Measurements from ENCODE around the gene PAMR1. TPM values are rescaled to one million over a fixed set of nuclear protein-coding genes. Genes with fewer than 3 reads are reported as not detected.

The PAMR1 gene
- total RNA-seq, 4 donors from 2014 or later: 0.34 to 9.2 (median 3.8) TPM

DNA sequence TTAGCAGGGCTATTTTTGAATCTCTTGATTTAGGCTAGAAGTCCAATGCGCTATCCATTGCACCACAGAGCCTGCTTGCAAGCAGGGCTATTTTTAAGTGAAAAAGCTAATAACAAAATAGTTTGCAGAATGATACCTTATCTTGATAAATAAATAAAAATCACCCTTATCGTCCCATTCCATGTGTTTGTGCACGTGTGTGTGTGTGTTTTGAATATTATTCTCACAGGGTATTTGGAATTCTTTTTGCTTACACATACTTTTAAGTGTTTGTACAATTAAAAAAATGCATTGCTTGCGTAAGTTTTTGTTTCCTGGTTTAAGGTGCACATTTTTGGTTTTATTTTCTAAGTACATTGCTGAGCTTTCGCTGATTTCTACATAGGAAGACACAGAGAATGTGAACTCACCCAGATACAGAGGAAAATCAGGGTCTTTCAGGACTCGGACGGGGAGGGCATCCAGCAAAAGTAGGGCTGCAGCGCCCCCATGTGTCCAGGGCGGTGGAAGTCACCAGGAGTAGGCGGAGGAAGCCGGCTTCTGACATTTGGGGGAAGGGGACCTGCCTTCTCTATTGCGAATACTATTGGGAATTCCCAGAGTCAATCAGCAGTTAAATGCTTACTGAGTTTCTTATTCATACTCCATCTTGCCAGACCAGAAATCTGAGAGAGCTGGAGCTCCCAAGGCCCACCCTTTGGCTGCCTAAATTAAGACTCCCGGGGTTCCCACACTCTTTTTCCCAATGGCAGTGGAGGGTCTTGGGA, 133.3 kb downstream of the PAMR1 start:
- no peak overlapping the region for H3K27ac ChIP-seq
- no peaks in the 10 kb centered on the region for H3K36me3 ChIP-seq
- TF ChIP-seq POLR2A (IDR thresholded peaks at IDR 0.05): no peak
- TF ChIP-seq, protein P1, sequence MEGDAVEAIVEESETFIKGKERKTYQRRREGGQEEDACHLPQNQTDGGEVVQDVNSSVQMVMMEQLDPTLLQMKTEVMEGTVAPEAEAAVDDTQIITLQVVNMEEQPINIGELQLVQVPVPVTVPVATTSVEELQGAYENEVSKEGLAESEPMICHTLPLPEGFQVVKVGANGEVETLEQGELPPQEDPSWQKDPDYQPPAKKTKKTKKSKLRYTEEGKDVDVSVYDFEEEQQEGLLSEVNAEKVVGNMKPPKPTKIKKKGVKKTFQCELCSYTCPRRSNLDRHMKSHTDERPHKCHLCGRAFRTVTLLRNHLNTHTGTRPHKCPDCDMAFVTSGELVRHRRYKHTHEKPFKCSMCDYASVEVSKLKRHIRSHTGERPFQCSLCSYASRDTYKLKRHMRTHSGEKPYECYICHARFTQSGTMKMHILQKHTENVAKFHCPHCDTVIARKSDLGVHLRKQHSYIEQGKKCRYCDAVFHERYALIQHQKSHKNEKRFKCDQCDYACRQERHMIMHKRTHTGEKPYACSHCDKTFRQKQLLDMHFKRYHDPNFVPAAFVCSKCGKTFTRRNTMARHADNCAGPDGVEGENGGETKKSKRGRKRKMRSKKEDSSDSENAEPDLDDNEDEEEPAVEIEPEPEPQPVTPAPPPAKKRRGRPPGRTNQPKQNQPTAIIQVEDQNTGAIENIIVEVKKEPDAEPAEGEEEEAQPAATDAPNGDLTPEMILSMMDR (IDR thresholded peaks at IDR 0.05): peak; percentile 70 to 93 (median 87)
- H3K4me1 ChIP-seq: peaks cover 4 to 25% (median 18%) of the 10 kb centered on the region in 3 donors
- H3K9me3 ChIP-seq: no peaks in the 10 kb centered on the region
- H3K27me3 ChIP-seq: peaks cover 0 to 15% (median 0%) of the 10 kb centered on the region in 4 donors
- intact Hi-C loops (cut with DNase I): loop anchor here (5.0 kb wide), 1 partner anchor 470 kb away; no protein-coding TSS in a partner anchor
- DNase-seq: peak; percentile 21
- 9 to 22% methylated on average over 9 to 11 of the region's 13 CpGs for WGBS, 2 donors
- peak overlapping the region in 2 of 4 donors; percentile 3 to 38 for H3K4me3 ChIP-seq

DNA sequence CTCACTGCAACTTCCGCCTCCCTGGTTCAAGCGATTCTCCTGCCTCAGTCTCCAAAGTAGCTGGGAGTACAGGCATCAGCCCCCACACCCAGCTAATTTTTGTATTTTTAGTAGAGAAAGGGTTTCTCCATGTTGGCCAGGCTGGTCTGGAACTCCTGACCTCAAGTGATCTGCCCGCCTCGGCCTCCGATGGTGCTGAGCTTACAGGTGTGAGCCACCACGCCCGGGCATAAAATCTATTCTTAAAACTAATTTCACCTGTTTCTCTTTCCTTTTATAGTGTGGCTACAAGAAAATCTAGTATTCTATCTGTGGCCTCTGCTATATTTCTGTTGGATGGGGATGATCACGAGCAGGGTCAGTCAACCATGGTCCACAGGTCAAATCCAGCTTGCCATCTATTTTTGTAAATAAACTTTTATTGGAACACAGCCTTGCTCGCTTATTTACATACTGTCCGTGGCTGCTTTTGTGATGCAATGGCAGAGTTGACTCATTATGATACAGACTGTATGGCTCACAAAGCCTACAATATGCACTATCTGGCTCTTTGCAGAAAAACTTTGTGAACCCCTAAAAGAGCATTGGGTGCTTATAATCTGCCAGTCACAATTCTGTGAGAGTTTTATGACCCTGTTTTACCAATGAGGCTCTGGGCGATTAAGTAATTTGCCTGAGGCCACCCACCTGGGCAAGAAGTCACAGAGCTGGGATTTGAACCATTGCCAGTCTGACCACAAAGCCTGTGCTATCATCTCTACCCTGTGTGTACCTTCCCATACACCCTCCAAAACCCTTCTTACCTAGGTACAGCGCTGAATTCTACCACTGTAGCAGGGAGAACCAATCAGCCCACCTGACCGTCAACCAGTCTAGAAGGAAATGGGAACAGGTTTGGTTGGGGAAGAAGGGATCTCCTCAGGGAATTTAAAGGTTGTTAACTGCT, 134.4 kb downstream of the PAMR1 start:
- H3K27me3 ChIP-seq: peaks cover 0 to 15% (median 0%) of the 10 kb centered on the region in 4 donors
- no peaks in the 10 kb centered on the region for H3K9me3 ChIP-seq
- 52 to 62% methylated on average over 13 of the region's 13 CpGs for WGBS, 2 donors
- no peak overlapping the region for H3K27ac ChIP-seq
- TF ChIP-seq, protein P1 (IDR thresholded peaks at IDR 0.05): no peak
- DNase-seq: no peak
- intact Hi-C loops (cut with DNase I): loop anchor here (5.0 kb wide), 1 partner anchor 469 kb away; no protein-coding TSS in a partner anchor
- no peak overlapping the region for H3K4me3 ChIP-seq
- H3K36me3 ChIP-seq: no peaks in the 10 kb centered on the region
- H3K4me1 ChIP-seq: peaks cover 4 to 25% (median 18%) of the 10 kb centered on the region in 3 donors

DNA sequence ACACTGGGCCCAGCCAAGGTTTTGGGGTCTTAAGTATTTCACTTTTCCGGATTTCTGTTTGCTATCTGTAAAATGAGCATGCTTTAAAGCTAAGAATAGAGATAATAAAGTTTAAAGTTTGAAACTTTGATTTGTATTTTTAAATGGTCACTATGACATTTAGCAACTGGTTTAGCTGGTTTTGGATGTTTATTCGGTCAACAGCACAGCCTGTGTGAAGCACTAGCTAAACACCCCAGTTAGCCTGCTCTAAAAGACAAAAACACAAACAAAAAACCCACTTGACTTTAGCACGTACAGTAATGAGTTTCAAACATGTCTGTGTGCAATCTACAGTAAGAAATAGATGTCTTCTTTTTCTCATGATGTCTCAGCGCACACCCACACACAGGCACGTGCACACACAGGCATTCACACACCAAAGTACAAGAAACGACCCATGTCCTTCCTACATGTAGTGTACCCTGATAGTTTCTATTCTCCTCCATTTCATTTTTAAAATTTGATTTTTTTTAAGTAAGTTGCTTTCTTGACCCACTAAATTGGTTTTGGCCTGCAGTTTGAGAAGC, 135.4 kb downstream of the PAMR1 start:
- intact Hi-C loops (cut with DNase I): loop anchor here (5.0 to 10.0 kb wide), 2 partner anchors 395 to 468 kb away; no protein-coding TSS in a partner anchor
- DNase-seq: no peak
- TF ChIP-seq, protein P1 (IDR thresholded peaks at IDR 0.05): no peak
- TF ChIP-seq POLR2A (IDR thresholded peaks at IDR 0.05): no peak
- WGBS, 2 donors: 58 to 60% methylated on average over 6 of the region's 6 CpGs
- Histone ChIP-seq H3K27ac (no peak overlapping the region), H3K36me3 (no peaks in the 10 kb centered on the region), H3K4me3 (no peak overlapping the region), H3K9me3 (no peaks in the 10 kb centered on the region), H3K4me1 (peaks cover 4 to 25% (median 18%) of the 10 kb centered on the region in 3 donors), H3K27me3 (peaks cover 0 to 15% (median 0%) of the 10 kb centered on the region in 4 donors)

DNA sequence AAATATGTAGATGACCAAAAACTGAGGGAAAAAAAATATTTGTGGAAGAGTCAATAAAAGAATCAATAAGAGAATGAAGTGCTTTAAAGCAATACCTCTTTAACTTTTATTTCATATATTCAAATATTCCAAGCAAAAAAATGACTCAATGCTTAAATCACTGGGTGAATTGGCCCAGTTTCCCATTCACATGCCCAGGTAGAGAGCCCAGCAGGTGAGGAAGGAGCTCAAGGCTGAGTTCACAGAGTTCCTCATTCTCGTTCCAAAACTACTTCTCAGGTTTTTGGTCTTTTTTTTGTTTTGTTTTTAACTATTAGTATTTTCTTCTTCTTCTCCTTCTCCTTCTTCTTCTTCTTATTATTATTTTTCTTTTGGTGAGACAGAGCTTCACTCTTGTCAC, 136.3 kb downstream of the PAMR1 start:
- no peaks in the 10 kb centered on the region for H3K9me3 ChIP-seq
- H3K4me3 ChIP-seq: no peak overlapping the region
- DNase-seq: no peak
- intact Hi-C loops (cut with DNase I): loop anchor here (10.0 kb wide), 1 partner anchor 394 kb away; no protein-coding TSS in a partner anchor
- WGBS, 2 donors: 63 to 65% methylated on average over 1 of the region's 1 CpG
- peaks cover 0 to 10% (median 0%) of the 10 kb centered on the region in 4 donors for H3K27me3 ChIP-seq
- H3K4me1 ChIP-seq: peaks cover 4 to 25% (median 18%) of the 10 kb centered on the region in 3 donors
- no peak overlapping the region for H3K27ac ChIP-seq
- no peaks in the 10 kb centered on the region for H3K36me3 ChIP-seq
- no peak for TF ChIP-seq POLR2A (IDR thresholded peaks at IDR 0.05)
- TF ChIP-seq, protein P1 (IDR thresholded peaks at IDR 0.05): no peak
